Caco-2 (cell line): ENCODE measurements around the gene FAM72C. TPM values are rescaled to one million over a fixed set of nuclear protein-coding genes. Genes with fewer than 3 reads are reported as not detected.
A peak's percentile ranks its signal among the peaks of the same experiment; 100 is the strongest.
"Not testable (repeated sequence)": the region's sequence is repeated elsewhere in the genome, so short reads cannot be mapped to it uniquely, and the experiment has no call there.

Experiments
- BruUV-seq: library from RNA; stranded (reverse); fragments of 400-500 nt; replicated peaks from 2 replicates; lab custom pipeline; 2021; lab: Mats Ljungman, UMichigan
- CTCF ChIA-PET: fragments of 300-600 bp; sonication (Branson Sonifier 250); formaldehyde crosslinking; loops from one replicate; lab custom pipeline; 2022; ENCODE audit warnings: antibody characterized with exemption; lab: Charles Lee
- POLR2A ChIA-PET: fragments of 300-600 bp; sonication (Branson Sonifier 250); formaldehyde crosslinking; loops from one replicate; lab custom pipeline; 2022; ENCODE audit warnings: antibody characterized with exemption; lab: Charles Lee
- DNase-seq, 2 experiments: peaks; one replicate each; pipeline versions ENCODE4 v3.0.0 to v3.0.0-alpha.2; 2020 to 2022
- H3K27me3 ChIP-seq: replicated peaks from 2 replicates; pipeline ENCODE4 v1.6.0; 2011; ENCODE audit warnings: low read length; ENCODE audit not compliant: control insufficient read depth, insufficient read depth
- H3K36me3 ChIP-seq: 2 replicates; pipeline ENCODE4 v1.5.1; 2011; ENCODE audit warnings: low read length; ENCODE audit not compliant: control insufficient read depth, insufficient read depth
- H3K4me1 ChIP-seq: fragments of 250-450 bp; sonication (Bioruptor Pico); 2 replicates; pipeline ENCODE4 v1.5.1; 2020; ENCODE audit warnings: mild to moderate bottlenecking
- H3K4me3 ChIP-seq: 2 replicates; pipeline ENCODE4 v1.5.1; 2011; ENCODE audit warnings: low read depth, mild to moderate bottlenecking, control low read depth, low read length
- H3K9me3 ChIP-seq: fragments of 250-450 bp; sonication (Bioruptor Pico); 2 replicates; pipeline ENCODE4 v1.5.1; 2020; ENCODE audit warnings: mild to moderate bottlenecking, moderate library complexity
- H3K27ac Mint-ChIP-seq: one replicate; pipeline ENCODE4 v1.8.0; 2022; ENCODE audit warnings: mixed read lengths; ENCODE audit not compliant: unreplicated experiment
- H3K27me3 Mint-ChIP-seq: one replicate; pipeline ENCODE4 v1.8.0; 2022; ENCODE audit warnings: mixed read lengths; ENCODE audit not compliant: insufficient read depth, unreplicated experiment
- H3K36me3 Mint-ChIP-seq: one replicate; pipeline ENCODE4 v1.8.0; 2022; ENCODE audit warnings: mild to moderate bottlenecking, mixed read lengths; ENCODE audit not compliant: insufficient read depth, unreplicated experiment
- H3K4me1 Mint-ChIP-seq: one replicate; pipeline ENCODE4 v1.8.0; 2022; ENCODE audit warnings: low read depth, mixed read lengths; ENCODE audit not compliant: unreplicated experiment
- H3K4me3 Mint-ChIP-seq: one replicate; pipeline ENCODE4 v1.8.0; 2022; ENCODE audit warnings: mild to moderate bottlenecking, moderate library complexity, mixed read lengths; ENCODE audit not compliant: unreplicated experiment
- H3K9me3 Mint-ChIP-seq: one replicate; pipeline ENCODE4 v1.8.0; 2022; ENCODE audit warnings: mixed read lengths; ENCODE audit not compliant: unreplicated experiment
- intact Hi-C: fragments of 100-400 bp; cut with micrococcal nuclease; formaldehyde crosslinking; loops from one replicate; pipeline ENCODE4 v1.10.0; 2022; ENCODE audit not compliant: unreplicated experiment
- total RNA-seq: library from RNA; stranded (reverse); gene quantifications from 2 replicates; pipeline ENCODE4 v1.2.3, GENCODE V29; 2022

FAM72C gene
- total RNA-seq, 1 experiment from 2014 or later: not detected

GRCh38 chr1:144012168-144012733 lies 40.5 kb upstream of the FAM72C start:
- CTCF ChIA-PET: not testable (repeated sequence)

GRCh38 chr1:144009410-144009809 lies 37.6 kb upstream of the FAM72C start:
- H3K4me3 Mint-ChIP-seq, intact Hi-C loops, BruUV-seq, H3K4me1 ChIP-seq, CTCF ChIA-PET, H3K27me3 Mint-ChIP-seq, H3K27ac Mint-ChIP-seq, H3K36me3 Mint-ChIP-seq, H3K36me3 ChIP-seq, H3K4me3 ChIP-seq, H3K4me1 Mint-ChIP-seq, H3K9me3 ChIP-seq, DNase-seq, POLR2A ChIA-PET, H3K9me3 Mint-ChIP-seq, H3K27me3 ChIP-seq: not testable (repeated sequence)

More at GRCh38 chr1:144012168-144012733, 40.5 kb upstream of the FAM72C start:
- DNase-seq, H3K4me3 Mint-ChIP-seq, H3K36me3 ChIP-seq, BruUV-seq, POLR2A ChIA-PET, H3K9me3 Mint-ChIP-seq, intact Hi-C loops, H3K4me3 ChIP-seq, H3K27me3 Mint-ChIP-seq, H3K27me3 ChIP-seq, H3K27ac Mint-ChIP-seq, H3K4me1 ChIP-seq, H3K4me1 Mint-ChIP-seq, H3K36me3 Mint-ChIP-seq, H3K9me3 ChIP-seq: not testable (repeated sequence)

DNA sequence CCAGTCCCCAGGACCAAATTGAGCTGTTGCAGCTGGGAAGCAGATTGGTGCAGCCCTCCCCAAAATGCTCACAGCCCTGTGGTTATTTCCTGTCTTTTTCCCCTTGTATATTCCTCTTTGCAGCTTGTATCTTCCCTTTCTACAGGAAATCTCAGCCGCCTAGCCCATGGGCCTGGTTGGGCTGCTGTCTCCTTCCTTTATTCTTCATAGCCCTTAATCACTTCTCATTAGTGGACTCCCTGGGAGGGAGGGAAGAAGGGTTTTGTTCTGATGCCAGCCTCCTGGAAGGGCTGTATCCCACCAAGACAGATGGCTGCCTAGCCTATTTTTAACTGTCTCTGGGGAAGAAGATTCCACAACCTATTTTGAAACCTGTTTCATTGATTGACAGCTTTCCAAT lies 32.5 kb upstream of the FAM72C start:
- H3K27ac Mint-ChIP-seq, DNase-seq, BruUV-seq, CTCF ChIA-PET, H3K9me3 Mint-ChIP-seq, H3K4me1 Mint-ChIP-seq, intact Hi-C loops, H3K36me3 ChIP-seq, H3K27me3 ChIP-seq, H3K4me3 Mint-ChIP-seq, H3K27me3 Mint-ChIP-seq, H3K36me3 Mint-ChIP-seq, POLR2A ChIA-PET, H3K4me3 ChIP-seq, H3K9me3 ChIP-seq, H3K4me1 ChIP-seq: not testable (repeated sequence)

GRCh38 chr1:144003306-144004029 lies 31.7 kb upstream of the FAM72C start:
- H3K36me3 Mint-ChIP-seq, H3K9me3 ChIP-seq, H3K4me1 Mint-ChIP-seq, DNase-seq, H3K27me3 ChIP-seq, H3K27ac Mint-ChIP-seq, H3K4me1 ChIP-seq, intact Hi-C loops, CTCF ChIA-PET, H3K4me3 ChIP-seq, BruUV-seq, H3K27me3 Mint-ChIP-seq, POLR2A ChIA-PET, H3K36me3 ChIP-seq, H3K4me3 Mint-ChIP-seq, H3K9me3 Mint-ChIP-seq: not testable (repeated sequence)

DNA sequence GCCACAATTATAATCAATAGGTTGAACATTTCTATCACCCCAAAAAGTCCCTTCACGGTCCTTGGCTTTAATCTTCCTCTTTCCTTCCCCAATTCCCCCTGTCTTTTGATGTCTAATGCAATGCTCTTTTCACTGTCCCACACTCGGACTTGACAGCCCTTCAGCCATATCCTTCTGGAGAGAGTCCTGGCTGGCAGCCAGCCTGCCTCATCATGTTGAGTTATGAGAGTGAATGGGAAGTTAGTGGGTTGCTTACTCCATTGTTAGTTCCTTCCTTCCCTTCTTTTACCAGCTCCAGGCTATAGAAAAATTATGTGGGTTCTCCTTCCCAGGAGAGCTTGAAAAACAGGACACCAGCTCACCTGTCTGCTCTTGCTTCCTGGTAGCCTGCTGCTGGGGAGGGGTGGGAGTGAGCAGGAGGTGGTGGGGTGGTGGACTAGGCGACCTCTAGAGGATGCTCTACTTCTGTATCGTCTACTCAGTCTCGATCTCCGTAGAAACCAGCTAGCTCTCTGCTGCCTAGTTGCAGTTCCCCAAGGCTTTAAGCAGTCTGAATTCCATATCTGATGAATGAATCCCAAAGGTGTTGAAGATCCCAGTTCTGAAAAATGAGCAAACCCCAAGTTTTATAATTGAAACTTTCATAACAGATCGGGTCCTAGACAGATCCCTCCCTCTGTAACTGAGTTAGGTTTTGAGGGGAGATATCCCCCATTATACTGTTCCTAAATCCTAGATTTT lies 30.5 kb upstream of the FAM72C start:
- CTCF ChIA-PET, H3K27me3 ChIP-seq, H3K4me3 Mint-ChIP-seq, H3K27me3 Mint-ChIP-seq, H3K27ac Mint-ChIP-seq, H3K4me1 ChIP-seq, H3K9me3 Mint-ChIP-seq, intact Hi-C loops, POLR2A ChIA-PET, H3K9me3 ChIP-seq, H3K36me3 Mint-ChIP-seq, H3K4me1 Mint-ChIP-seq, H3K36me3 ChIP-seq, H3K4me3 ChIP-seq, BruUV-seq: not testable (repeated sequence)
- peak in 1 of 2 experiments; percentile 0 for DNase-seq

GRCh38 chr1:144001077-144001476 lies 29.3 kb upstream of the FAM72C start:
- CTCF ChIA-PET, H3K36me3 Mint-ChIP-seq, H3K9me3 Mint-ChIP-seq, H3K27ac Mint-ChIP-seq, BruUV-seq, H3K4me3 ChIP-seq, intact Hi-C loops, H3K4me3 Mint-ChIP-seq, H3K4me1 Mint-ChIP-seq, H3K9me3 ChIP-seq, H3K4me1 ChIP-seq, H3K27me3 Mint-ChIP-seq, POLR2A ChIA-PET, H3K36me3 ChIP-seq, DNase-seq, H3K27me3 ChIP-seq: not testable (repeated sequence)
